Tibial nerve (tissue), 4 donors: ENCODE results near the gene SHC2. TPM values are rescaled to one million over a fixed set of nuclear protein-coding genes. Genes with fewer than 3 reads are reported as not detected.
"Not testable (repeated sequence)": the region's sequence is repeated elsewhere in the genome, so short reads cannot be mapped to it uniquely, and the experiment has no call there.

Experiments used
- DNase-seq, 2 donors: peaks; one replicate each; pipeline ENCODE4 v3.0.0-alpha.2; 2019; ENCODE audit warnings: low spot score in 2 of 2
- H3K27ac ChIP-seq, 4 donors: fragments of 200-600 bp; sonication (generic) in 3 of 4; one replicate each; pipeline ENCODE4 v1.5.1; 2017 to 2019; ENCODE audit warnings: mild to moderate bottlenecking in 1 of 4
- H3K27me3 ChIP-seq, 2 donors: fragments of 200-600 bp; sonication (generic) in 1 of 2; one replicate each; pipeline versions ENCODE4 v1.5.1 to v1.6.0; 2017 to 2019
- H3K36me3 ChIP-seq, 3 donors: fragments of 200-600 bp; sonication (generic); one replicate each; pipeline ENCODE4 v1.5.1; 2018 to 2019
- H3K4me1 ChIP-seq, 4 donors: fragments of 200-600 bp; sonication (generic) in 3 of 4; one replicate each; pipeline ENCODE4 v1.5.1; 2017 to 2019
- H3K4me3 ChIP-seq, 4 donors: fragments of 200-600 bp; sonication (generic) in 3 of 4; one replicate each; pipeline ENCODE4 v1.5.1; 2017 to 2019; ENCODE audit warnings: mild to moderate bottlenecking in 1 of 4, moderate library complexity in 1 of 4
- H3K9me3 ChIP-seq, 4 donors: fragments of 200-600 bp; sonication (generic) in 3 of 4; one replicate each; pipeline ENCODE4 v1.5.1; 2017 to 2019
- CTCF ChIP-seq, 5 experiments: fragments of 200-600 bp in 3 of 5; fragments of 450-650 bp in 2 of 5; sonication (generic) in 3 of 5; IDR thresholded peaks; one replicate each; pipeline ENCODE4 v1.5.1; 2016 to 2019; ENCODE audit warnings: antibody characterized with exemption in 5 of 5, mild to moderate bottlenecking in 3 of 5, moderate library complexity in 2 of 5
- EP300 ChIP-seq, 2 donors: sonication (generic); formaldehyde crosslinking; IDR thresholded peaks; one replicate each; pipeline ENCODE4 v1.6.1; 2017; ENCODE audit warnings: antibody characterized with exemption in 2 of 2, mild to moderate bottlenecking in 1 of 2
- POLR2A ChIP-seq, 2 donors: fragments of 450-650 bp; IDR thresholded peaks; one replicate each; pipeline ENCODE4 v1.6.1; 2017; ENCODE audit warnings: antibody characterized with exemption in 2 of 2, mild to moderate bottlenecking in 2 of 2, moderate library complexity in 2 of 2
- WGBS, 2 donors: methylation state at CpG; one replicate each; pipeline ENCODE4 v1.1.5; 2018; 5-methylcytosine and 5-hydroxymethylcytosine counted together
- total RNA-seq, 4 donors: library from RNA; depleted of rRNA; stranded (reverse); fragments of >200 nt; gene quantifications; one replicate each; pipeline ENCODE4 v1.1.0, GENCODE V29; 2016

SHC2 gene
- total RNA-seq, 4 donors from 2014 or later: 13.5 to 41.1 (median 22.9) TPM

GRCh38 chr19:399370-399769, 61.5 kb downstream of the SHC2 start:
- Histone ChIP-seq H3K4me3 (no peak overlapping the region), H3K27ac (no peak overlapping the region), H3K4me1 (peaks cover 0 to 8% (median 0%) of the 10 kb centered on the region in 4 donors), H3K9me3 (no peaks in the 10 kb centered on the region), H3K27me3 (peaks cover 0 to 30% of the 10 kb centered on the region in 2 donors), H3K36me3 (no peaks in the 10 kb centered on the region)
- no peak for TF ChIP-seq POLR2A (IDR thresholded peaks at IDR 0.05)
- no peak for TF ChIP-seq CTCF (IDR thresholded peaks at IDR 0.05)
- no peak for TF ChIP-seq EP300 (IDR thresholded peaks at IDR 0.05)
- no peak for DNase-seq
- WGBS, 2 donors: 70 to 83% methylated on average over 9 of the region's 9 CpGs

GRCh38 chr19:398719-399118, 62.1 kb downstream of the SHC2 start:
- no peaks in the 10 kb centered on the region for H3K9me3 ChIP-seq
- H3K27ac ChIP-seq: no peak overlapping the region
- no peaks in the 10 kb centered on the region for H3K36me3 ChIP-seq
- DNase-seq: no peak
- H3K27me3 ChIP-seq: peaks cover 0 to 29% of the 10 kb centered on the region in 2 donors
- no peak overlapping the region for H3K4me3 ChIP-seq
- H3K4me1 ChIP-seq: peaks cover 0 to 8% (median 0%) of the 10 kb centered on the region in 4 donors
- no peak for TF ChIP-seq CTCF (IDR thresholded peaks at IDR 0.05)
- no peak for TF ChIP-seq POLR2A (IDR thresholded peaks at IDR 0.05)
- TF ChIP-seq EP300 (IDR thresholded peaks at IDR 0.05): no peak
- WGBS, 2 donors: 80% methylated on average over 10 to 17 of the region's 17 CpGs

GRCh38 chr19:397941-398706, 62.7 kb downstream of the SHC2 start:
- Histone ChIP-seq H3K27me3 (peaks cover 0 to 23% of the 10 kb centered on the region in 2 donors), H3K9me3 (no peaks in the 10 kb centered on the region), H3K27ac (no peak overlapping the region), H3K36me3 (no peaks in the 10 kb centered on the region), H3K4me3 (no peak overlapping the region), H3K4me1 (peaks cover 0 to 8% (median 0%) of the 10 kb centered on the region in 4 donors)
- no peak for TF ChIP-seq EP300 (IDR thresholded peaks at IDR 0.05)
- no peak for TF ChIP-seq POLR2A (IDR thresholded peaks at IDR 0.05)
- TF ChIP-seq CTCF (IDR thresholded peaks at IDR 0.05): no peak
- no peak for DNase-seq
- WGBS, 2 donors: 85 to 94% methylated on average over 31 of the region's 31 CpGs

- WGBS, 2 donors: 65 to 66% methylated on average over 17 to 18 of the region's 18 CpGs
- no peak for DNase-seq
- Histone ChIP-seq H3K27ac (no peak overlapping the region), H3K27me3 (peaks cover 0 to 15% of the 10 kb centered on the region in 2 donors), H3K36me3 (no peaks in the 10 kb centered on the region), H3K4me1 (peaks cover 0 to 8% (median 0%) of the 10 kb centered on the region in 4 donors), H3K4me3 (no peak overlapping the region), H3K9me3 (no peaks in the 10 kb centered on the region)
- TF ChIP-seq CTCF (IDR thresholded peaks at IDR 0.05) (no peak), EP300 (IDR thresholded peaks at IDR 0.05) (no peak), POLR2A (IDR thresholded peaks at IDR 0.05) (no peak)
These were observed 63.5 kb downstream of the SHC2 start for GRCh38 chr19:397321-397720.

- Histone ChIP-seq H3K4me1 (no peaks in the 10 kb centered on the region), H3K27me3 (no peaks in the 10 kb centered on the region), H3K36me3 (no peaks in the 10 kb centered on the region), H3K27ac (no peak overlapping the region), H3K4me3 (no peak overlapping the region), H3K9me3 (no peaks in the 10 kb centered on the region)
- TF ChIP-seq EP300 (IDR thresholded peaks at IDR 0.05): no peak
- no peak for TF ChIP-seq POLR2A (IDR thresholded peaks at IDR 0.05)
- no peak for TF ChIP-seq CTCF (IDR thresholded peaks at IDR 0.05)
- DNase-seq: no peak
- 87 to 92% methylated on average over 5 of the region's 5 CpGs for WGBS, 2 donors
These were observed 65.4 kb downstream of the SHC2 start for GRCh38 chr19:395467-395866.

- H3K9me3 ChIP-seq, H3K36me3 ChIP-seq, DNase-seq, H3K27ac ChIP-seq, H3K27me3 ChIP-seq, H3K4me3 ChIP-seq, H3K4me1 ChIP-seq: not testable (repeated sequence)
- WGBS, 2 donors: 97 to 100% methylated on average over 1 of the region's 1 CpG
These were observed 66.0 kb downstream of the SHC2 start for GRCh38 chr19:394857-395256.

- peaks cover 0 to 11% of the 10 kb centered on the region in 2 donors for H3K27me3 ChIP-seq
- DNase-seq, H3K36me3 ChIP-seq, H3K9me3 ChIP-seq, H3K4me3 ChIP-seq, H3K27ac ChIP-seq, H3K4me1 ChIP-seq: not testable (repeated sequence)
These were observed 67.3 kb downstream of the SHC2 start for GRCh38 chr19:393560-393959.
